Measurements from ENCODE around the gene DLG2.

DLG2 gene

DNA sequence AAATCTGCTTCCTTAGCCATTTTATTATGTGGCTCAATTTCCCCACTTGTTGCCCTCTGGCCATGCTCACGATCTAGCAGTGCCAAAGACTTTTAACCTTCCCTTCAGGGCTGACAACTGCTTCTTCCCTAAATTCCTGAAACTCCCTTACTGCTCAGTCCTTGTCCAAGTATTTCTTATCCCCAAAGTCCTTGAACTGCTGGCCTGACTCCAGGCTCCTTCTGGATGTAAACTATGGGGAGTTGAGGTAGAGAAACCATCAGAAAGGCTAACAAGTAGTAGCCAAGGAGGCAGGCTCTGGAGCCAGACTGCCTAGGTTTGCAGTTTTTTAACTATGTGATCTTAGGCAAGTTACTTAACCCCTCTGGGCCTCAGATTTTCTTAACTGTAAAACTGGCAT, 2082.3 kb downstream of the DLG2 start:
- no peak overlapping the region for H3K4me3 ChIP-seq (ENCODE audit: insufficient read depth in 1 of 2, low read depth in 1 of 2, low read length in 2 of 2)
- no peak overlapping the region for H3K4me2 ChIP-seq (ENCODE audit: low read length, poor library complexity, severe bottlenecking)
- no peak overlapping the region for H3K4ac ChIP-seq (ENCODE audit: low read depth in 1 of 2, low read length in 2 of 2)
- no peaks in the 10 kb centered on the region for H3K27me3 ChIP-seq (ENCODE audit: control insufficient read depth in 1 of 2, insufficient read depth in 1 of 2, low read length in 2 of 2)
- WGBS: 77% methylated on average over 1 of the region's 1 CpG
- H3K18ac ChIP-seq (ENCODE audit: low read depth in 1 of 2, low read length in 2 of 2): no peak overlapping the region
- H3K79me1 ChIP-seq (replicated peaks; ENCODE audit: low read length, poor library complexity, severe bottlenecking): no peaks in the 10 kb centered on the region
- no peak overlapping the region for H3K9ac ChIP-seq (ENCODE audit: low read length)
- H2BK12ac ChIP-seq (ENCODE audit: low read length in 2 of 2): no peak overlapping the region
- H2BK15ac ChIP-seq (ENCODE audit: low read depth, poor library complexity, severe bottlenecking): no peak overlapping the region
- H4K91ac ChIP-seq (ENCODE audit: low read length): no peak overlapping the region
- no peak overlapping the region for H3K23ac ChIP-seq (ENCODE audit: low read length in 2 of 2)
- H2BK120ac ChIP-seq (ENCODE audit: low read depth, low read length): no peak overlapping the region
- DNase-seq: no peak
- no peak overlapping the region for H3K27ac ChIP-seq (ENCODE audit: low read length, poor library complexity, severe bottlenecking)
- H2AFZ ChIP-seq (ENCODE audit: low read depth, low read length): no peak overlapping the region
- H2BK5ac ChIP-seq (ENCODE audit: low read depth, low read length, poor library complexity, severe bottlenecking): no peak overlapping the region
- H3K4me1 ChIP-seq (ENCODE audit: control insufficient read depth, insufficient read depth, low read depth, low read length): no peaks in the 10 kb centered on the region
- no peak overlapping the region for H3K14ac ChIP-seq (ENCODE audit: low read length in 2 of 2)
- H4K8ac ChIP-seq (ENCODE audit: low read length): no peak overlapping the region
- H3K9me3 ChIP-seq (ENCODE audit: control insufficient read depth, low read length): no peaks in the 10 kb centered on the region
- H2AK5ac ChIP-seq (ENCODE audit: low read length, severe bottlenecking): no peak overlapping the region
- no peaks in the 10 kb centered on the region for H3K36me3 ChIP-seq (ENCODE audit: control insufficient read depth in 1 of 2, insufficient read depth in 2 of 2, low read depth in 1 of 2, low read length in 2 of 2)

GRCh38 chr11:83543706-83544439, 2083.3 kb downstream of the DLG2 start:
- no peaks in the 10 kb centered on the region for H3K9me3 ChIP-seq (ENCODE audit: control insufficient read depth, low read length)
- no peak overlapping the region for H3K14ac ChIP-seq (ENCODE audit: low read length in 2 of 2)
- no peak overlapping the region for H2AFZ ChIP-seq (ENCODE audit: low read depth, low read length)
- H3K4me2 ChIP-seq (ENCODE audit: low read length, poor library complexity, severe bottlenecking): no peak overlapping the region
- H3K36me3 ChIP-seq (ENCODE audit: control insufficient read depth in 1 of 2, insufficient read depth in 2 of 2, low read depth in 1 of 2, low read length in 2 of 2): no peaks in the 10 kb centered on the region
- no peak overlapping the region for H3K4ac ChIP-seq (ENCODE audit: low read depth in 1 of 2, low read length in 2 of 2)
- H3K18ac ChIP-seq (ENCODE audit: low read depth in 1 of 2, low read length in 2 of 2): no peak overlapping the region
- H3K27ac ChIP-seq (ENCODE audit: low read length, poor library complexity, severe bottlenecking): no peak overlapping the region
- no peak overlapping the region for H4K8ac ChIP-seq (ENCODE audit: low read length)
- 87% methylated on average over 3 of the region's 3 CpGs for WGBS
- H3K79me1 ChIP-seq (replicated peaks; ENCODE audit: low read length, poor library complexity, severe bottlenecking): no peaks in the 10 kb centered on the region
- no peak overlapping the region for H2BK15ac ChIP-seq (ENCODE audit: low read depth, poor library complexity, severe bottlenecking)
- H3K23ac ChIP-seq (ENCODE audit: low read length in 2 of 2): no peak overlapping the region
- H2BK12ac ChIP-seq (ENCODE audit: low read length in 2 of 2): no peak overlapping the region
- H3K4me3 ChIP-seq (ENCODE audit: insufficient read depth in 1 of 2, low read depth in 1 of 2, low read length in 2 of 2): no peak overlapping the region
- no peak overlapping the region for H2AK5ac ChIP-seq (ENCODE audit: low read length, severe bottlenecking)
- H3K9ac ChIP-seq (ENCODE audit: low read length): no peak overlapping the region
- H4K91ac ChIP-seq (ENCODE audit: low read length): no peak overlapping the region
- H2BK120ac ChIP-seq (ENCODE audit: low read depth, low read length): no peak overlapping the region
- no peak overlapping the region for H2BK5ac ChIP-seq (ENCODE audit: low read depth, low read length, poor library complexity, severe bottlenecking)
- no peaks in the 10 kb centered on the region for H3K27me3 ChIP-seq (ENCODE audit: control insufficient read depth in 1 of 2, insufficient read depth in 1 of 2, low read length in 2 of 2)
- H3K4me1 ChIP-seq (ENCODE audit: control insufficient read depth, insufficient read depth, low read depth, low read length): no peaks in the 10 kb centered on the region
- DNase-seq: no peak

DNA sequence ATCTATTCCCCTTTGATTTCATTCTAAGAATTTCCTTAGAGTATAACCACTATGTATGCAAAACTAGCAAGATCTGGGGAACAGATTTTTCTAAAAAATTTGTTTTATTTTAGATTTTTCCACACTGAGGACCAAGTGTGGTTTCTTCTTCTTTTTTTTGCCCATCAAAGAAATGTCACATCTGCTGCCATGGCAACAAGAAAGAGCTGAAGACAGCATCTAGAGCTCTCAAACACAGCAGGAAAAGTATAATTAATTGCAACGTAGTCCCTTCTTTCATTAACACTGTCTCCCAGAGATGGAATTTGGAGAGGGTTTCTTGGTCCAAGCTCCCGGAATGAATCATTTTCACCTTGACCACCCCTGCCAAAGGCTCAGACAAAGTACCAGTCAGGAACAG, 2084.3 kb downstream of the DLG2 start:
- Histone ChIP-seq H2BK5ac (ENCODE audit: low read depth, low read length, poor library complexity, severe bottlenecking) (no peak overlapping the region), H4K91ac (ENCODE audit: low read length) (no peak overlapping the region), H3K18ac (ENCODE audit: low read depth in 1 of 2, low read length in 2 of 2) (no peak overlapping the region), H4K8ac (ENCODE audit: low read length) (no peak overlapping the region), H3K27ac (ENCODE audit: low read length, poor library complexity, severe bottlenecking) (no peak overlapping the region), H2AFZ (ENCODE audit: low read depth, low read length) (no peak overlapping the region), H2AK5ac (ENCODE audit: low read length, severe bottlenecking) (no peak overlapping the region), H3K4me3 (ENCODE audit: insufficient read depth in 1 of 2, low read depth in 1 of 2, low read length in 2 of 2) (no peak overlapping the region), H3K27me3 (ENCODE audit: control insufficient read depth in 1 of 2, insufficient read depth in 1 of 2, low read length in 2 of 2) (no peaks in the 10 kb centered on the region), H3K4me2 (ENCODE audit: low read length, poor library complexity, severe bottlenecking) (no peak overlapping the region), H3K9ac (ENCODE audit: low read length) (no peak overlapping the region), H2BK15ac (ENCODE audit: low read depth, poor library complexity, severe bottlenecking) (no peak overlapping the region), H3K36me3 (ENCODE audit: control insufficient read depth in 1 of 2, insufficient read depth in 2 of 2, low read depth in 1 of 2, low read length in 2 of 2) (no peaks in the 10 kb centered on the region), H3K4me1 (ENCODE audit: control insufficient read depth, insufficient read depth, low read depth, low read length) (no peaks in the 10 kb centered on the region), H3K14ac (ENCODE audit: low read length in 2 of 2) (no peak overlapping the region), H2BK12ac (ENCODE audit: low read length in 2 of 2) (no peak overlapping the region), H3K4ac (ENCODE audit: low read depth in 1 of 2, low read length in 2 of 2) (no peak overlapping the region), H3K79me1 (replicated peaks; ENCODE audit: low read length, poor library complexity, severe bottlenecking) (no peaks in the 10 kb centered on the region), H3K23ac (ENCODE audit: low read length in 2 of 2) (no peak overlapping the region), H3K9me3 (ENCODE audit: control insufficient read depth, low read length) (no peaks in the 10 kb centered on the region), H2BK120ac (ENCODE audit: low read depth, low read length) (no peak overlapping the region)
- DNase-seq: no peak
- WGBS: 88% methylated on average over 2 of the region's 2 CpGs

GRCh38 chr11:83540728-83541127, 2086.4 kb downstream of the DLG2 start:
- Histone ChIP-seq H2BK120ac (ENCODE audit: low read depth, low read length) (no peak overlapping the region), H3K27ac (ENCODE audit: low read length, poor library complexity, severe bottlenecking) (no peak overlapping the region), H3K4ac (ENCODE audit: low read depth in 1 of 2, low read length in 2 of 2) (no peak overlapping the region), H3K18ac (ENCODE audit: low read depth in 1 of 2, low read length in 2 of 2) (no peak overlapping the region), H2AK5ac (ENCODE audit: low read length, severe bottlenecking) (no peak overlapping the region), H3K9me3 (ENCODE audit: control insufficient read depth, low read length) (no peaks in the 10 kb centered on the region), H4K8ac (ENCODE audit: low read length) (no peak overlapping the region), H4K91ac (ENCODE audit: low read length) (no peak overlapping the region), H3K27me3 (ENCODE audit: control insufficient read depth in 1 of 2, insufficient read depth in 1 of 2, low read length in 2 of 2) (no peaks in the 10 kb centered on the region), H2BK15ac (ENCODE audit: low read depth, poor library complexity, severe bottlenecking) (no peak overlapping the region), H3K36me3 (ENCODE audit: control insufficient read depth in 1 of 2, insufficient read depth in 2 of 2, low read depth in 1 of 2, low read length in 2 of 2) (no peaks in the 10 kb centered on the region), H3K4me2 (ENCODE audit: low read length, poor library complexity, severe bottlenecking) (no peak overlapping the region), H3K14ac (ENCODE audit: low read length in 2 of 2) (no peak overlapping the region), H2BK5ac (ENCODE audit: low read depth, low read length, poor library complexity, severe bottlenecking) (no peak overlapping the region), H2AFZ (ENCODE audit: low read depth, low read length) (no peak overlapping the region), H2BK12ac (ENCODE audit: low read length in 2 of 2) (no peak overlapping the region), H3K4me3 (ENCODE audit: insufficient read depth in 1 of 2, low read depth in 1 of 2, low read length in 2 of 2) (no peak overlapping the region), H3K23ac (ENCODE audit: low read length in 2 of 2) (no peak overlapping the region), H3K9ac (ENCODE audit: low read length) (no peak overlapping the region), H3K79me1 (replicated peaks; ENCODE audit: low read length, poor library complexity, severe bottlenecking) (no peaks in the 10 kb centered on the region), H3K4me1 (ENCODE audit: control insufficient read depth, insufficient read depth, low read depth, low read length) (no peaks in the 10 kb centered on the region)
- no peak for DNase-seq

Measured in mesenchymal stem cell (in vitro differentiated cells and primary cell).